K562 (cell line): ENCODE measurements around the gene EPX. TPM values are rescaled to one million over a fixed set of nuclear protein-coding genes. Genes with fewer than 3 reads are reported as not detected.

Source experiments
- C11orf30 ChIP-seq: fragments of 450-650 bp; IDR thresholded peaks from 2 replicates; pipeline ENCODE4 v1.6.1; 2016; ENCODE audit warnings: low read depth, mild to moderate bottlenecking
- E2F3 ChIP-seq: fragments of 250-450 bp; sonication (Bioruptor Pico); IDR thresholded peaks from 2 replicates; pipeline ENCODE4 v1.4.0; 2020; ENCODE audit warnings: mild to moderate bottlenecking
- EP400 ChIP-seq: fragments of 450-650 bp; IDR thresholded peaks from 2 replicates; pipeline ENCODE4 v1.6.1; 2017; ENCODE audit warnings: antibody characterized with exemption, mild to moderate bottlenecking, moderate library complexity
- ETV6 ChIP-seq, 3 experiments: fragments of 150-350 bp in 1 of 3; sonication (generic) in 1 of 3; formaldehyde crosslinking in 1 of 3; IDR thresholded peaks; 2 replicates each; pipeline versions ENCODE4 v1.6.1 to v1.8.0; 2014 to 2022; ENCODE audit warnings: borderline replicate concordance in 2 of 3, low read depth in 2 of 3, antibody characterized with exemption in 1 of 3, low read length in 1 of 3, mild to moderate bottlenecking in 1 of 3, missing genetic modification reagents in 1 of 3
- EZH2 ChIP-seq: IDR thresholded peaks from 2 replicates; pipeline ENCODE4 v1.6.1; 2012; ENCODE audit warnings: low read depth, mild to moderate bottlenecking, inconsistent platforms, low read length, borderline replicate concordance
- HDAC6 ChIP-seq: IDR thresholded peaks from 2 replicates; pipeline ENCODE4 v1.6.1; 2012; ENCODE audit warnings: low read depth, mild to moderate bottlenecking, control low read depth, inconsistent platforms, low read length, moderate library complexity
- JUND ChIP-seq, 2 experiments: IDR thresholded peaks; 2 replicates in 1 of 2; 3 replicates in 1 of 2; pipeline ENCODE4 v1.6.1; 2011; ENCODE audit warnings: borderline replicate concordance in 2 of 2, low read depth in 2 of 2, low read length in 2 of 2, improper control_type of control experiment in 1 of 2, missing biosample characterization in 1 of 2, missing genetic modification characterization in 1 of 2, missing genetic modification reagents in 1 of 2
- KLF6 ChIP-seq: fragments of 250-450 bp; sonication (Bioruptor Pico); IDR thresholded peaks from 2 replicates; pipeline ENCODE4 v1.4.0; 2020; ENCODE audit warnings: mild to moderate bottlenecking, moderate library complexity, borderline replicate concordance
- LEF1 ChIP-seq: fragments of 450-650 bp; IDR thresholded peaks from 2 replicates; pipeline ENCODE4 v1.6.1; 2016; ENCODE audit warnings: mild to moderate bottlenecking
- MEF2D ChIP-seq: conservative IDR thresholded peaks from 2 replicates; pipeline ENCODE4 v1.6.1; 2016; ENCODE audit warnings: low read depth, missing genetic modification characterization, missing compliant biosample characterization
- NBN ChIP-seq: fragments of 450-650 bp; IDR thresholded peaks from 2 replicates; pipeline ENCODE4 v1.6.1; 2016; ENCODE audit warnings: low read depth, mild to moderate bottlenecking
- NR4A1 ChIP-seq, 2 experiments: fragments of 250-450 bp in 1 of 2; fragments of 450-650 bp in 1 of 2; sonication (Bioruptor Pico) in 1 of 2; IDR thresholded peaks; 2 replicates each; pipeline versions ENCODE4 v1.4.0 to v1.6.1; 2016 to 2020; ENCODE audit warnings: mild to moderate bottlenecking in 2 of 2, missing compliant biosample characterization in 1 of 2, missing genetic modification characterization in 1 of 2, moderate library complexity in 1 of 2
- RAD51 ChIP-seq: fragments of 450-650 bp; IDR thresholded peaks from 2 replicates; pipeline ENCODE4 v1.7.1; 2016; ENCODE audit warnings: low read depth, mild to moderate bottlenecking, borderline replicate concordance
- SAP30 ChIP-seq: fragments of 200-600 bp; sonication (generic); IDR thresholded peaks from 2 replicates; pipeline ENCODE4 v1.6.1; 2012; ENCODE audit warnings: borderline replicate concordance, low read depth, mild to moderate bottlenecking, moderate library complexity, low read length, control low read depth, inconsistent platforms; ENCODE audit not compliant: insufficient read depth, poor library complexity, severe bottlenecking
- TEAD4 ChIP-seq, 2 experiments: sonication (generic) in 1 of 2; formaldehyde crosslinking in 1 of 2; IDR thresholded peaks; 2 replicates each; pipeline versions ENCODE4 v1.6.1 to v1.8.0; 2012 to 2022; ENCODE audit warnings: borderline replicate concordance in 1 of 2, inconsistent platforms in 1 of 2, low read length in 1 of 2, mild to moderate bottlenecking in 1 of 2, missing genetic modification reagents in 1 of 2
- THAP7 ChIP-seq: fragments of 250-450 bp; sonication (Bioruptor Pico); IDR thresholded peaks from 2 replicates; pipeline ENCODE4 v1.5.0; 2021
- VEZF1 ChIP-seq: fragments of 200-800 bp; sonication (Bioruptor generic); IDR thresholded peaks from 2 replicates; pipeline ENCODE4 v1.6.1; 2017; ENCODE audit warnings: missing genetic modification characterization, missing compliant biosample characterization
- ZBTB2 ChIP-seq: fragments of 450-650 bp; IDR thresholded peaks from 2 replicates; pipeline ENCODE4 v1.6.1; 2016; ENCODE audit warnings: antibody characterized with exemption
- ZNF121 ChIP-seq: sonication (generic); formaldehyde crosslinking; conservative IDR thresholded peaks from 2 replicates; pipeline ENCODE4 v1.8.0; 2022; ENCODE audit warnings: missing genetic modification reagents
- ZNF280B ChIP-seq: fragments of 250-450 bp; sonication (Bioruptor Pico); IDR thresholded peaks from 2 replicates; pipeline ENCODE4 v1.5.1; 2021; ENCODE audit warnings: mild to moderate bottlenecking
- ZNF316 ChIP-seq: fragments of 450-650 bp; IDR thresholded peaks from 2 replicates; pipeline ENCODE4 v1.6.1; 2016
- polyA plus RNA-seq, 8 experiments: library from polyadenylated mRNA; depleted of rRNA in 4 of 8; stranded (reverse) in 5 of 8; unstranded in 3 of 8; fragments of >200 nt; fragmentation: Nextera tagmentation in 2 of 8; fragmentation: Illumina TruSeq in 1 of 8; extraction: Ambion mirVana in 2 of 8; extraction: Trizol in 1 of 8; gene quantifications; 2 replicates each; pipeline versions ENCODE4 v1.2.1 to v1.2.3, GENCODE V29; 2011 to 2014; ENCODE audit warnings: inconsistent platforms in 1 of 8, missing spikeins in 1 of 8
- total RNA-seq, 7 experiments: library from RNA; depleted of rRNA in 6 of 7; stranded (reverse); fragments of >200 nt in 6 of 7; fragmentation: Illumina TruSeq in 2 of 7; extraction: Trizol in 2 of 7; gene quantifications; 2 replicates each; pipeline versions ENCODE4 v1.2.1 to v1.2.3, GENCODE V29; 2011 to 2021; ENCODE audit warnings: low replicate concordance in 1 of 7

EPX gene
- total and polyA plus RNA-seq, 9 of the 15 experiments (the other 6 are each of a cell fraction or from before 2014, with no cell fraction given): 0.07 to 0.33 (median 0.19) TPM; not detected in 3

- TF ChIP-seq NBN: no peak
- no peak for TF ChIP-seq HDAC6
- TF ChIP-seq VEZF1 (CRISPR knock-in tag): peak; percentile 36; the same call in 1 of the 2 replicates
- TF ChIP-seq NR4A1 (CRISPR knock-in tag; IDR thresholded peaks at IDR 0.05): no peak
- no peak for TF ChIP-seq NR4A1 (tag; IDR thresholded peaks at IDR 0.05)
- no peak for TF ChIP-seq ZBTB2
- no peak for TF ChIP-seq EZH2
- TF ChIP-seq JUND (IDR thresholded peaks at IDR 0.05; ENCODE audit: borderline replicate concordance, low read depth, low read length): peak; percentile 92
- peak; percentile 93 for TF ChIP-seq JUND (tag; IDR thresholded peaks at IDR 0.05; ENCODE audit: borderline replicate concordance, low read depth, low read length)
- TF ChIP-seq E2F3 (CRISPR knock-in tag): no peak
- no peak for TF ChIP-seq RAD51
- peak; percentile 45; the same call in 1 of the 2 replicates for TF ChIP-seq TEAD4 (IDR thresholded peaks at IDR 0.05; ENCODE audit: low read length)
- no peak for TF ChIP-seq TEAD4 (CRISPR knock-in tag; IDR thresholded peaks at IDR 0.05; ENCODE audit: borderline replicate concordance)
- TF ChIP-seq EP400: no peak
- TF ChIP-seq MEF2D (tag): no peak
- no peak for TF ChIP-seq THAP7 (CRISPR knock-in tag)
- no peak for TF ChIP-seq ZNF121 (CRISPR knock-in tag)
- TF ChIP-seq ZNF316: peak; percentile 17; the same call in 1 of the 2 replicates
- TF ChIP-seq C11orf30: peak; percentile 33; the same call in 1 of the 2 replicates
- no peak for TF ChIP-seq SAP30
- TF ChIP-seq KLF6 (CRISPR knock-in tag): no peak
- no peak for TF ChIP-seq ZNF280B
- no peak for TF ChIP-seq ETV6 (IDR thresholded peaks at IDR 0.05; ENCODE audit: borderline replicate concordance in 1 of 2, low read depth in 2 of 2, low read length in 1 of 2)
- TF ChIP-seq ETV6 (CRISPR knock-in tag; IDR thresholded peaks at IDR 0.05; ENCODE audit: borderline replicate concordance): no peak
- TF ChIP-seq LEF1: peak; percentile 68; the same call in 1 of the 2 replicates
Measured at GRCh38 chr17:58224315-58224714, 31.8 kb downstream of the EPX start (continued).
